Stimulated activated naive CD4-positive, alpha-beta T cell treated with Interleukin-2 at 50 U/mL for 16 hours (primary cell): Measurements from ENCODE around the gene CTAGE1.
"Not testable (repeated sequence)": the region's sequence is repeated elsewhere in the genome, so short reads cannot be mapped to it uniquely, and the experiment has no call there.

Experiments
- DNase-seq: peaks from one replicate; lab custom pipeline; 2025; lab: John Stamatoyannopoulos, UW

CTAGE1 gene

GRCh38 chr18:22436136-22436535 lies 18.4 kb upstream of the CTAGE1 start:
- DNase-seq: no peak

GRCh38 chr18:22434973-22435608 lies 17.4 kb upstream of the CTAGE1 start:
- DNase-seq: no peak

GRCh38 chr18:22433956-22434355 lies 16.2 kb upstream of the CTAGE1 start:
- DNase-seq: no peak

- no peak for DNase-seq
These were observed 15.0 kb upstream of the CTAGE1 start for GRCh38 chr18:22432657-22433137.

- DNase-seq: no peak
These were observed 11.8 kb upstream of the CTAGE1 start for GRCh38 chr18:22429564-22429963.

DNA sequence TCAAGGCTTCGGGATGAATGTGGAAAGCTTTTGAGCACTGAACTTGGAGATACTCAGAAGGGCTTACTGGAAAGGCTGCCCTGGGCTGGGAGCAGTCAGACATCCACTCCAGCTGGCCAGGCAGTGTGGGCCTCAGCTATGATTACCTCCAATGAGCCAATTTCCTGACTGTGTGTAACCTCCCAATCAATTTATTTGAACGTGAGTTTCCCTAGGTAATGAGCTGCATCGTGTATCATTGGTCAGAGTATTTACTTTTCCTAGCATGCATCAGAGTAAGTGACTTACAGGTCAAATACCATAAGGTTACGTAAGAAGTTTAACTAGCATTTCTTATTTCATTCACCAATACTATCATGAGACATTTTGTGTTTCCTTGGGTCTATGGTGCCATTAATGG lies 11.0 kb upstream of the CTAGE1 start:
- no peak for DNase-seq

DNA sequence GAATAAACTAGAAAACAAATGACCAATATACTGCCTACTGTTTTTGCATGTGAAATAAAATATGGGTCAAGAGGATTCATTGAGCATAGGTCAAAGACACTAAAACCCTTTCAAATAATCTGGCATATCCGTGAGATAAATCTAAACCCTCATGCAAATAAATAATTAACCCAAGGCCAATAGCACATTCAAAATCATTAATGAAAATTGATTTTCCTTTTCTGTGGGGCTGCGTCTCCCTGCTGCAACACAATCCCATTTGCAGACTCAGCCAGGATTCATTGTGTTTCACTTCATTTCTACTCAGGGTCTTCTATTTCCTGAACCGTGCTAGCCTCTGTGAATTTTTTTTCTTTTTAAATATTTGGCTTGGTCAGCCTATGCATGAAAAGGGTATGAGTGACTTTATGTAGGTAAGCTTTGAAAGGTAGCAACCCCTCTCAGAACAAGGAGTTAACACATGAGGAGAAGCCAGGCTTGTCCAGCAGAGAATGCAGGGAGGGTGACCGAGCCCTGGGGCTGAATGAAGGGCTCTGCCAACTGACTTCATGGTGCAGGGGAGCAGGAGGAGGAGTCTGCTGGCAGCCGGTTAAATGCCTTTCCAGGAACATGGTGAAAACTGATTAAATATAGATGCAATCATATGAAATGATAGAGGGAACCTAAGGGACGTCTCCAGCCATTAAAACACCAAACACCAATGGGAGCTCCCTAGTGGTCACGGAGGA lies 10.3 kb upstream of the CTAGE1 start:
- no peak for DNase-seq

GRCh38 chr18:22424565-22424963 lies 6.8 kb upstream of the CTAGE1 start:
- no peak for DNase-seq

- no peak for DNase-seq
These were observed 6.3 kb upstream of the CTAGE1 start for GRCh38 chr18:22423878-22424564.

DNA sequence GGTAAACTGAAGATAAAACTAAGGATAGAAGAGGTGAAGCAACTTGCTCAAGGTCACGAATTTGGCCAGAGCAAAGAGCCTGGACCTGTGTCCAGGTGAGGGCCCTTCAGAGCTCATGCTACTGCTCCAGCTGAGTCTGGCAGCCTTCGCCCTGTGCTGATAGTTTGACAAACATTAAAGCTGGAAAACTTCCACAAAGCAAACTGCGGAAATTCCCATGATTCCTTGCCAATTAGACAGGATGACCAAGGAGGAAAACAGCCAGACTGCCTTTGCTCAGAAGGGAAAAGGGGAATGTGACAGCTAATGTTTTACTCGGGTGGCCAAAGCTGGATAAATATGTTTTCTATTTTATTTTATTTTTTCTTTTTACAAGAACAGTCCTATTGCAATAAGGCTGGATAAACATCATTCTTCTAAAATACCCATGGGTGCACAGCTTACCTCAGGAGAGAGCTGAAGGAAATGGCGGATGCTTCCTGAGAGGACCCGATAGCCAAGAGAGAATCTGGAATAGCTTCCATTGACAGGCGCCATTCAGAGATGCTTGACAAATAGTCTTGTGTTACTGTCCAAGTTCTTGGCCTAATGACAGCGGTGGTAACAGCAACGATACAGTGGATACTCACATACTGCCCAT lies 5.3 kb upstream of the CTAGE1 start:
- no peak for DNase-seq

DNA sequence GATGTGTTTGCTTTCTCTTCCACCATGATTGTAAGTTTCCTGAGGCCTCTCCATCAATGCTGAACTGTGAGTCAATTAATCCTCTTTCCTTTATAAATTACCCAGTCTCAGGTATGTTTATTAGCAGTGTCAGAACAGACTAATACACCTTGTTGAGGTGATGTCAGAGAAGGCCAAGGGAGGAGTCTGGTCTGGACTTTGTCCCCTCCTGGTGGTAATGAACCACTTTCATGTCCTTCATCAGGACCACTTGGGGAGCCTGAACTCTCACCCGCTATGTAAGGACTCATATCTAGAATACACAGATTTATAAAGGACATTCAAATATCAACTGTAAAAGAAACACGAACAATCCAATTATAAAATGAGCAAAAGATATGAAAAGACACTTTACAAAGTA lies 2.9 kb upstream of the CTAGE1 start:
- no peak for DNase-seq

- no peak for DNase-seq
These were observed 5.4 kb downstream of the CTAGE1 start for GRCh38 chr18:22412176-22412911.

DNA sequence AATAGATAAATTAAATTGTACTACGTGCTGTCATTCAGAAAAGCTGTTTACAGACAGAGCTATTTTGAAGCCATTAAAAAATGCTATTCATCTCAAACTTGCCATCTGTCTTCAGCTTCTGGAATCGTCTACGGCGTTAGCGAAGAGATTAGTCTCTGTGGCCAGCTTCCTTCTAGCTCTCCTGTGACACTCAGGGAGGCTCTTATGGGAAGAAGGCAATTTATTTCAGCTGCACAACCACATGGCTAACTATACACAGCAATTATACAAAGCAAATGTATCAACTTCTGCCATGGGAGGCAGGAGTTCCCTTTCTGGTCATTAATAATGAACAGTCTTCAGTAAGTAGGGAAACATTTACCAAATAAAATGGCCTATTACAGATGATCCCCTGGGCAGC lies 6.3 kb downstream of the CTAGE1 start:
- no peak for DNase-seq

- DNase-seq: no peak
These were observed 7.6 kb downstream of the CTAGE1 start for GRCh38 chr18:22410126-22410525.

GRCh38 chr18:22409445-22409844 lies 8.3 kb downstream of the CTAGE1 start:
- DNase-seq: no peak

- no peak for DNase-seq
These were observed 9.7 kb downstream of the CTAGE1 start for GRCh38 chr18:22408059-22408458.

GRCh38 chr18:22405142-22405541 lies 12.6 kb downstream of the CTAGE1 start:
- DNase-seq: no peak

DNA sequence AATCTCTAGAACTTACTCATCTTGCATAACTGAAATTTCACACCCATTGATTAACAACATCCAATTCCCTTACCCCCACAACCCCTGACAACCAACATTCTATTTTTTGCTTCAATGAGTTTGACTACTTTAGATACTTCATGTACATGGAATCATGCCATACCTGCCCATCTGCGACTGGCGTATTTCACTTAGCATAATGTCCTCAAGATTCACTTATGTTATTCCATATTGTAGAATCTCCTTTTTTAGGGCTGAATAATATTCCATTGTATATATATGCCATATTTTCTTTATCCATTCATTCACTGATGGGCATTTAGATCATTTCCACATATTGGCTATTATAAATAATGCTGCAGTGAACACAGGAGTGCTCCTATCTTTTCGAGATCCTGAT lies 13.8 kb downstream of the CTAGE1 start:
- DNase-seq: no peak

- no peak for DNase-seq
These were observed 17.8 kb downstream of the CTAGE1 start for GRCh38 chr18:22399949-22400348.

- no peak for DNase-seq
These were observed 19.3 kb downstream of the CTAGE1 start for GRCh38 chr18:22398464-22398863.

GRCh38 chr18:22394428-22394827 lies 23.3 kb downstream of the CTAGE1 start:
- DNase-seq: no peak

DNA sequence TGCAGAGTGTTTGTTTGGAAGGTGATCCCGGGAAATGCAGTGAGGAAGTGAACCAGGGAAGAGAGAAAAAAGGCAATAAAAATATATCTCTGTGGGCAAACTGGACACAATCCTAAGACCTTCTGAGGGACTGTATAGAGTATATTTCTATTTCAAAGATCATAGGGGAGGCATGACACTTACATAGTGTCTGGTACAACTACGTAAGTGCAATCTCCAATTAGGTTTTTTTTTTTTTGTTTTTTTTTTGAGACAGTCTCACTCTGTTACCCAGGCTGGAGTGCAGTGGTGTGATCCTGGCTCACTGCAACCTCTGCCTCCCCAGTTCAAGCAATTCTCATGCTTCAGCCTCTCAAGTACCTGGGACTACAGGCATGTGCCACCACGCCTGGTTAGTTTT lies 24.6 kb downstream of the CTAGE1 start:
- DNase-seq: not testable (repeated sequence)
